ENCODE measurements around the gene THAP3. TPM values are rescaled to one million over a fixed set of nuclear protein-coding genes. Genes with fewer than 3 reads are reported as not detected.
A peak's percentile ranks its signal among the peaks of the same experiment; 100 is the strongest.

The THAP3 gene
- total and polyA plus RNA-seq, 2 experiments from 2014 or later: 15.1 to 23.8 TPM

DNA sequence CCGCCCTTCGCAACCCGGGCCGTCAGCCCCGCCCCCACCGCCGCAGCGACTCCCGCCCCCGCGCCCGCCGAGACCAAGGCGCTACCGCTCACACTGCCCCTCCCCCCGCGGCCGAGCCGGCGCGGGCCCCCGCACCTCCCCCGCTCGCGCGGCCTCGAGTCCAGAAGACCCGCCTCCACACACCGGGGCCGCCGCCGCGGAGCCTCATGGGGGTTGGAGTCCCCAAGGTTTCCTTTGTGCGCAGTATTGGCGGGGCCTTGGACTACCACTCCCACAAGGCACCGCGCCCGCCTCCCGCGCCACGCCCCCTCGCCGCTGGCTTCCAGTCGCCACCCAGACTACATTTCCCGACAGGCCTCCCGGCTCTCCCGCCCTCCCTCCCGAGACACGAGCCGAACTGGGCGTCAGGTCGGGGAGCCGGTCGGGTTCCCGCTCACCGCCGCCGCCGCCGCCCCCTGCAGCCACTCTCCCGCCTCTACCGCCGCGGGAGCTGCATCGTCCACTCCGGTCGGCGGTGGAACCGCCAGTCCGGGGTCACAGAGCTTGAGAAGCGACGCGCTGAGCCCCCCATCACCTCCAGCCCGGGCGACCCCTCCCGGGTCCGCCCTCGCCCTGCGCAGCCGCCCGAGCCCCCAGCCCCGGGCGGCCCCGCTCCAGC, 11.2 kb upstream of the THAP3 start, which contains the start of gene PHF13:
TSS of gene PHF13 (plus strand) at position 371 of the 658 bp plus-strand sequence. CDS start 336 bp downstream, outside the sequence.
- no peaks in the 10 kb centered on the region for H3K36me3 ChIP-seq (ENCODE audit: insufficient read depth)
- Mint-ChIP-seq H3K36me3 (ENCODE audit: low read depth) (peaks cover 20% of the 10 kb centered on the region), H3K27ac (peak within 1 kb of the TSS; percentile 65), H3K27me3 (ENCODE audit: insufficient read depth, low read depth, poor library complexity) (peaks cover 30% of the 10 kb centered on the region), H3K9me3 (peaks cover 3% of the 10 kb centered on the region; the same call in 1 of the 3 replicates), H3K4me3 (peak within 1 kb of the TSS; percentile 84), H3K4me1 (peaks cover 20% of the 10 kb centered on the region)
- H3K27me3 ChIP-seq (ENCODE audit: insufficient read depth): peaks cover 14% of the 10 kb centered on the region
- peak within 1 kb of the TSS; percentile 94 for H2AFZ ChIP-seq
- H3K4me3 ChIP-seq: peak within 1 kb of the TSS; percentile 96
- H3F3A ChIP-seq (replicated peaks; ENCODE audit: low read depth): peaks cover 23% of the 10 kb centered on the region
- H3K4me2 ChIP-seq: peak within 1 kb of the TSS; percentile 98
- peaks cover 38% of the 10 kb centered on the region for H3K79me2 ChIP-seq (replicated peaks; ENCODE audit: insufficient read depth)
- ATAC-seq (peak; percentile 88), DNase-seq (ENCODE audit: low spot score) (peak; percentile 99)
- peaks cover 11% of the 10 kb centered on the region for H3K4me1 ChIP-seq (ENCODE audit: insufficient read depth)
- H3K9me2 ChIP-seq (ENCODE audit: insufficient read depth): peaks cover 3% of the 10 kb centered on the region; the same call in 1 of the 2 replicates
- TF ChIP-seq, protein P1, sequence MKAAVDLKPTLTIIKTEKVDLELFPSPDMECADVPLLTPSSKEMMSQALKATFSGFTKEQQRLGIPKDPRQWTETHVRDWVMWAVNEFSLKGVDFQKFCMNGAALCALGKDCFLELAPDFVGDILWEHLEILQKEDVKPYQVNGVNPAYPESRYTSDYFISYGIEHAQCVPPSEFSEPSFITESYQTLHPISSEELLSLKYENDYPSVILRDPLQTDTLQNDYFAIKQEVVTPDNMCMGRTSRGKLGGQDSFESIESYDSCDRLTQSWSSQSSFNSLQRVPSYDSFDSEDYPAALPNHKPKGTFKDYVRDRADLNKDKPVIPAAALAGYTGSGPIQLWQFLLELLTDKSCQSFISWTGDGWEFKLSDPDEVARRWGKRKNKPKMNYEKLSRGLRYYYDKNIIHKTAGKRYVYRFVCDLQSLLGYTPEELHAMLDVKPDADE (IDR thresholded peaks at IDR 0.05): peak; percentile 95
- TF ChIP-seq CREB1 (CRISPR knock-in tag; IDR thresholded peaks at IDR 0.05; ENCODE audit: low read depth) (0 out of 2 replicates have a peak, but pooled peaks have one; percentile 3), NANOG (IDR thresholded peaks at IDR 0.05; ENCODE audit: borderline replicate concordance) (no peak)
- H3K27ac ChIP-seq (ENCODE audit: low read depth): peak within 1 kb of the TSS; percentile 88; the same call in 1 of the 2 replicates
- peaks cover 30% of the 10 kb centered on the region for H4K20me1 ChIP-seq (replicated peaks; ENCODE audit: insufficient read depth)

DNA sequence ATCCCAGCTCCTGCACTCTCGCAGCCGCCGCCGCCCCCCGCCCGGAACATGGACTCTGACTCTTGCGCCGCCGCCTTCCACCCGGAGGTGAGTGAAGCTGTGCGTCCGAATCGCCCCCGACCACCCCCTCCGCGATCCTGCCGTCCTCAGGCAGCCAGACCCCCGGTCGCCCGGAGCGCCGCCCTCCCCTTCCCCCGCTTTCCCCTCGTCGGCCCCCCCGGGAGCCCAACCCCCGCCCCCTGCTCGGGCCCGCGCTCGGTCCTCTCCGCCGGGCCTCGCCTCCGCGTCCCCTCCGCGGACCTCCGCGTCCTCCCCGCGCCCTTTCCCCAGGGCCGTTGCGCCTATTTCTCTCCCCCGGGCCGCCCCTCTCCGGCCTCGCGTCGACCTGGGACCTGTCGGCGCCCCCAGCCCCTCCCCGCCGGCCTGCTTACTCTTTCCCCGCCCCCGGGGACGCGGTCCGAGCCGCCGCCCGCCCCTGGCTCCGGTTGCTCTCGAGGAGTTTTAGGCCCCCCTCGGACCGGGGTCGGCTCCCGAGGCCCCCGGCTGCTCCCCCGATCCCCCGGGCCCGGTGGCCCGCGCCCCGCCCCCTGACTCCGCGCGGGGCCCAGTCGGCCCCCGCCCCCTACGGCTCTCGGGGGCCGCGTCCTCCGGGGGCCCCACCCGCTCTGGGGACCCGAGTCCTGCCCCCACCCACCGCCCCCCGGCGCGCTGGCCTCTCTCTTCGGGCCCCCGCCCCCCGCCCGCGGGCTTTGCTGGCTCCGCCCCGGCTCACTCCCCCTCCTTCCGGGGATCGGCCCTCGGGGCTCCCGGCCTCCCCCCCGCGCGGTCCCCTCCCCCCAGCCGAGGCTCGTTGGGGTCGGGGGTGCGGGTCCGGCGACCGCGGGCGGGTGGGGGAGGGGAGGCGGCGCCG, 10.4 kb upstream of the THAP3 start:
- H3K27me3 ChIP-seq (ENCODE audit: insufficient read depth): peaks cover 14% of the 10 kb centered on the region

More for the DNA sequence above, 10.4 kb upstream of the THAP3 start:
- Mint-ChIP-seq H3K27me3 (ENCODE audit: insufficient read depth, low read depth, poor library complexity) (peaks cover 32% of the 10 kb centered on the region), H3K4me1 (peaks cover 20% of the 10 kb centered on the region), H3K36me3 (ENCODE audit: low read depth) (peaks cover 27% of the 10 kb centered on the region), H3K4me3 (peak overlapping the region; percentile 73; the same call in 2 of the 3 replicates), H3K9me3 (peaks cover 3% of the 10 kb centered on the region; the same call in 1 of the 3 replicates), H3K27ac (no peak overlapping the region)
- H4K20me1 ChIP-seq (replicated peaks; ENCODE audit: insufficient read depth): peaks cover 38% of the 10 kb centered on the region
- DNase-seq (ENCODE audit: low spot score) (peak; percentile 68), ATAC-seq (peak; percentile 18)
- peak overlapping the region; percentile 96 for H3K4me3 ChIP-seq
- H3K9me2 ChIP-seq (ENCODE audit: insufficient read depth): peaks cover 3% of the 10 kb centered on the region; the same call in 1 of the 2 replicates
- peak overlapping the region; percentile 80; the same call in 1 of the 2 replicates for H3K27ac ChIP-seq (ENCODE audit: low read depth)
- H3K36me3 ChIP-seq (ENCODE audit: insufficient read depth): 0 out of 2 replicates have a peak, but pooled peaks cover 6% of the 10 kb centered on the region
- peaks cover 45% of the 10 kb centered on the region for H3K79me2 ChIP-seq (replicated peaks; ENCODE audit: insufficient read depth)
- peak overlapping the region; percentile 79 for H3K4me2 ChIP-seq
- H3K4me1 ChIP-seq (ENCODE audit: insufficient read depth): peaks cover 11% of the 10 kb centered on the region
- H3F3A ChIP-seq (replicated peaks; ENCODE audit: low read depth): peaks cover 23% of the 10 kb centered on the region
- H2AFZ ChIP-seq: no peak overlapping the region
- TF ChIP-seq, protein P1 (IDR thresholded peaks at IDR 0.05): no peak
- no peak for TF ChIP-seq STAT1 (IDR thresholded peaks at IDR 0.05; ENCODE audit: unreplicated experiment)

Data from GM23338 (cell line).